SK-N-MC (cell line): Measurements from ENCODE around the gene HLA-DMB.

Experiments
- DNase-seq: peaks from one replicate; pipeline ENCODE4 v3.0.0-alpha.2; 2011; ENCODE audit warnings: low read depth, low spot score
- H3K27ac ChIP-seq: fragments of 200-600 bp; sonication (generic); 2 replicates; pipeline ENCODE4 v1.5.1; 2016; ENCODE audit warnings: mixed run types
- H3K36me3 ChIP-seq: fragments of 200-600 bp; sonication (generic); 2 replicates; pipeline ENCODE4 v1.6.1; 2017; ENCODE audit warnings: antibody characterized with exemption, low read length, mixed read lengths; ENCODE audit not compliant: insufficient read depth
- H3K4me3 ChIP-seq: fragments of 200-600 bp; sonication (generic); 2 replicates; pipeline ENCODE4 v1.5.1; 2016
- H3K9ac ChIP-seq: fragments of 200-600 bp; sonication (generic); 2 replicates; pipeline ENCODE4 v1.8.0; 2017; ENCODE audit warnings: mixed run types, mixed read lengths; ENCODE audit not compliant: insufficient read length
- H3K9me3 ChIP-seq: fragments of 200-600 bp; sonication (generic); 2 replicates; pipeline ENCODE4 v1.6.1; 2017; ENCODE audit warnings: low read depth, mild to moderate bottlenecking, antibody characterized with exemption, low read length, moderate library complexity, mixed read lengths
- EZH2 ChIP-seq: fragments of 200-600 bp; sonication (generic); IDR thresholded peaks from one replicate; pipeline ENCODE4 v1.6.1; 2017; ENCODE audit warnings: antibody characterized with exemption
- FOXP2 ChIP-seq: optimal IDR thresholded peaks from 2 replicates; pipeline ENCODE3; 2011; ENCODE audit warnings: mild to moderate bottlenecking, moderate library complexity; ENCODE audit not compliant: insufficient read depth; ENCODE audit errors: extremely low read length, control extremely low read depth
- POLR2AphosphoS5 ChIP-seq: IDR thresholded peaks from 2 replicates; pipeline ENCODE4 v1.6.1; 2012; ENCODE audit warnings: mild to moderate bottlenecking, low read depth, low read length, borderline replicate concordance

Gene HLA-DMB

GRCh38 chr6:32980488-32981038 lies 39.7 kb upstream of the HLA-DMB start:
- Histone ChIP-seq H3K9me3 (no peaks in the 10 kb centered on the region), H3K4me3 (no peak overlapping the region), H3K36me3 (peaks cover 69% of the 10 kb centered on the region), H3K27ac (peak overlapping the region; percentile 26; the same call in 1 of the 2 replicates), H3K9ac (no peak overlapping the region)
- TF ChIP-seq POLR2AphosphoS5 (no peak; the same call in 1 of the 2 replicates), EZH2 (no peak), FOXP2 (no peak)
- no peak for DNase-seq

GRCh38 chr6:32979720-32980487 lies 39.1 kb upstream of the HLA-DMB start:
- H3K9me3 ChIP-seq: no peaks in the 10 kb centered on the region
- H3K4me3 ChIP-seq: no peak overlapping the region
- peak overlapping the region; percentile 26 for H3K27ac ChIP-seq
- no peak for TF ChIP-seq EZH2
- no peak for TF ChIP-seq FOXP2
- TF ChIP-seq POLR2AphosphoS5: no peak; the same call in 1 of the 2 replicates
- DNase-seq: no peak
- H3K9ac ChIP-seq: no peak overlapping the region
- H3K36me3 ChIP-seq: peaks cover 76% of the 10 kb centered on the region

DNA sequence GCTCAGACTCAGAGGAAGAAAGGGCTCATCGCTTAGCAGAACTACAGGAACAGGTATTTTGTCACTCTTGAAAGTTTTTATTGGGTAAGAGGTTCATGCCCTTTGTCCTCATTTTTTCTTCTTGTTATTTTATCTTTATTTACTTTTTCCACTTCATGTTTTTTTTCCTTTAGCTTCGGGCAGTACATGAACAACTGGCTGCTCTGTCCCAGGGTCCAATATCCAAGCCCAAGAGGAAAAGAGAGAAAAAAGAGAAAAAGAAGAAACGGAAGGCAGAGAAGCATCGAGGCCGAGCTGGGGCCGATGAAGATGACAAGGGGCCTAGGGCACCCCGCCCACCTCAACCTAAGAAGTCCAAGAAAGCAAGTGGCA lies 37.1 kb upstream of the HLA-DMB start:
- Histone ChIP-seq H3K27ac (0 out of 2 replicates have a peak overlapping the region, but pooled peaks have one; percentile 51), H3K4me3 (no peak overlapping the region), H3K36me3 (peaks cover 96% of the 10 kb centered on the region), H3K9me3 (no peaks in the 10 kb centered on the region), H3K9ac (no peak overlapping the region)
- DNase-seq: no peak
- no peak for TF ChIP-seq POLR2AphosphoS5
- TF ChIP-seq EZH2: no peak
- TF ChIP-seq FOXP2: no peak

GRCh38 chr6:32977272-32977952 lies 36.6 kb upstream of the HLA-DMB start:
- TF ChIP-seq FOXP2 (no peak), EZH2 (no peak), POLR2AphosphoS5 (no peak; the same call in 1 of the 2 replicates)
- H3K27ac ChIP-seq: peak overlapping the region; percentile 51; the same call in 1 of the 2 replicates
- H3K4me3 ChIP-seq: no peak overlapping the region
- H3K9me3 ChIP-seq: no peaks in the 10 kb centered on the region
- no peak for DNase-seq
- peaks cover 100% of the 10 kb centered on the region for H3K36me3 ChIP-seq
- H3K9ac ChIP-seq: no peak overlapping the region

GRCh38 chr6:32976334-32977069 lies 35.7 kb upstream of the HLA-DMB start:
- 0 out of 2 replicates have a peak overlapping the region, but pooled peaks have one; percentile 0 for H3K4me3 ChIP-seq
- H3K27ac ChIP-seq: no peak overlapping the region
- TF ChIP-seq FOXP2 (no peak), EZH2 (no peak), POLR2AphosphoS5 (no peak)
- peaks cover 93% of the 10 kb centered on the region for H3K36me3 ChIP-seq
- no peak for DNase-seq
- no peak overlapping the region for H3K9ac ChIP-seq
- no peaks in the 10 kb centered on the region for H3K9me3 ChIP-seq

- no peak; the same call in 1 of the 2 replicates for TF ChIP-seq POLR2AphosphoS5
- no peaks in the 10 kb centered on the region for H3K9me3 ChIP-seq
- H3K9ac ChIP-seq: peak overlapping the region; percentile 94
- DNase-seq: no peak
- 0 out of 2 replicates have a peak overlapping the region, but pooled peaks have one; percentile 17 for H3K27ac ChIP-seq
- peak overlapping the region; percentile 88 for H3K4me3 ChIP-seq
- peaks cover 87% of the 10 kb centered on the region for H3K36me3 ChIP-seq
Measured at GRCh38 chr6:32975886-32976285, 35.1 kb upstream of the HLA-DMB start.

GRCh38 chr6:32974541-32975308 lies 33.9 kb upstream of the HLA-DMB start:
- no peak overlapping the region for H3K27ac ChIP-seq

More at GRCh38 chr6:32974541-32975308, 33.9 kb upstream of the HLA-DMB start:
- Histone ChIP-seq H3K4me3 (peak overlapping the region; percentile 88), H3K9me3 (no peaks in the 10 kb centered on the region), H3K36me3 (peaks cover 75% of the 10 kb centered on the region), H3K9ac (peak overlapping the region; percentile 94)
- TF ChIP-seq POLR2AphosphoS5 (no peak), FOXP2 (no peak), EZH2 (no peak)
- no peak for DNase-seq
